HG03108 (cell line): Measurements from ENCODE around the gene TRAF2.
A peak's percentile ranks its signal among the peaks of the same experiment; 100 is the strongest.

Experiments
- ATAC-seq: cut with Tn5 transposase; IDR thresholded peaks from one replicate; pipeline ENCODE4 v1.9.1; 2021; ENCODE audit warnings: moderate library complexity; ENCODE audit not compliant: unreplicated experiment

Gene TRAF2

GRCh38 chr9:136847088-136847825, 39.1 kb upstream of the TRAF2 start:
- ATAC-seq = no peak

GRCh38 chr9:136847826-136848392, 38.4 kb upstream of the TRAF2 start:
- no peak for ATAC-seq

GRCh38 chr9:136848393-136849037, 37.8 kb upstream of the TRAF2 start:
- no peak for ATAC-seq

- ATAC-seq = peak; percentile 76
These were observed 37.0 kb upstream of the TRAF2 start, which contains the start of gene PHPT1 for GRCh38 chr9:136849038-136849959. PHPT1 (plus strand) TSS chr9:136849409; CDS start chr9:136849431, 22 bp downstream.

- no peak for ATAC-seq
These were observed 36.1 kb upstream of the TRAF2 start for GRCh38 chr9:136849960-136850865.

- ATAC-seq = no peak
These were observed 35.2 kb upstream of the TRAF2 start for GRCh38 chr9:136850866-136851775.

- ATAC-seq = no peak
These were observed 34.2 kb upstream of the TRAF2 start, which contains the start of gene MAMDC4 for GRCh38 chr9:136851941-136852663. MAMDC4 (plus strand) TSS chr9:136852346; CDS start chr9:136852417, 71 bp downstream.

GRCh38 chr9:136852664-136853595, 33.4 kb upstream of the TRAF2 start:
- ATAC-seq = no peak

GRCh38 chr9:136853596-136854112, 32.7 kb upstream of the TRAF2 start:
- no peak for ATAC-seq

GRCh38 chr9:136854113-136854841, 32.0 kb upstream of the TRAF2 start:
- ATAC-seq = no peak

GRCh38 chr9:136854842-136855460, 31.4 kb upstream of the TRAF2 start:
- ATAC-seq = no peak

- no peak for ATAC-seq
These were observed 30.7 kb upstream of the TRAF2 start for GRCh38 chr9:136855461-136856078.

GRCh38 chr9:136856079-136856476, 30.2 kb upstream of the TRAF2 start:
- ATAC-seq = no peak

- ATAC-seq = no peak
These were observed 29.7 kb upstream of the TRAF2 start for GRCh38 chr9:136856541-136857141.

GRCh38 chr9:136857166-136857565, 29.1 kb upstream of the TRAF2 start:
- ATAC-seq = no peak
